ENCODE data around the gene S100A9.

DNA sequence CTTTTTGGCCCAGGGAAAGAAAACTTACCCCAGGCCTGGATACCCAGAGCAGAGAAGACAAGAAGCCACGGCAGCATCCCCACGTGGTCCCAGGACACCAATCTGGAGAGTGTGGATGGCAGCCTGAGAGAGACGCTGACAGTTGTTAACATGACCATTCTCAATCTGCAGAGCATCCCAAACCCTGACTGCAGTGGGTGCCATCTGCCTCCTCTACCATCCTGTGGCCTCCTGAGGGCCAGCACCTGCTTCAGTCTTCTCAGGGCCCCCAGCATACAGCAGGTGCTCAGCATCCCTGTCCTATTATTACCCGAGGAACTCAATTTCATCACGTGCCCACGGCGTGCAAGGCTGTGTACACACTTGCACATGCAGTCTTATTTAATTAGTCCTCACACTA, 9.8 kb upstream of the S100A9 start:
- no peak for TF ChIP-seq POLR2A (IDR thresholded peaks at IDR 0.05; ENCODE audit: low read depth, low read length)
- TF ChIP-seq TAF1 (IDR thresholded peaks at IDR 0.05; ENCODE audit: borderline replicate concordance, low read depth, low read length): no peak
